Fibroblast of lung (primary cell): ENCODE measurements around the gene ZSWIM6.

Source experiments
- CTCF ChIP-seq, 2 donors: IDR thresholded peaks in 1 of 2; conservative IDR thresholded peaks in 1 of 2; 1 replicate in 1 of 2; 2 replicates in 1 of 2; pipeline ENCODE4 v1.5.1; 2011 to 2012; ENCODE audit warnings: low read length in 2 of 2, control low read depth in 1 of 2, inconsistent platforms in 1 of 2, low read depth in 1 of 2, mild to moderate bottlenecking in 1 of 2
- EZH2 ChIP-seq: IDR thresholded peaks from 2 replicates; pipeline ENCODE4 v1.5.1; 2012; ENCODE audit warnings: low read length, control low read depth, mild to moderate bottlenecking; ENCODE audit errors: missing control alignments

GRCh38 chr5:61309115-61309514 lies 22.9 kb upstream of the ZSWIM6 start:
- TF ChIP-seq CTCF (conservative IDR thresholded peaks at IDR 0.05 in 1 of 2, IDR thresholded peaks at IDR 0.05 in 1 of 2; ENCODE audit: low read depth in 1 of 2, low read length in 2 of 2) (no peak), EZH2 (no peak)
